WTC11 (cell line): ENCODE measurements around the gene MARCHF7.

ENCODE experiments used
- AFF4 ChIP-seq: sonication (generic); formaldehyde crosslinking; IDR thresholded peaks from 2 replicates; pipeline ENCODE4 v1.8.1; 2023; ENCODE audit warnings: mild to moderate bottlenecking, missing genetic modification reagents, borderline replicate concordance
- CTCF ChIP-seq: fragments of 200-600 bp; IDR thresholded peaks from 2 replicates; pipeline ENCODE4 v1.8.0; 2022; ENCODE audit warnings: antibody characterized with exemption
- MAX ChIP-seq: sonication (generic); formaldehyde crosslinking; IDR thresholded peaks from 2 replicates; pipeline ENCODE4 v1.8.0; 2022; ENCODE audit warnings: mild to moderate bottlenecking, missing genetic modification reagents
- ZNF232 ChIP-seq: sonication (generic); formaldehyde crosslinking; IDR thresholded peaks from 2 replicates; pipeline ENCODE4 v1.8.0; 2022; ENCODE audit warnings: mild to moderate bottlenecking, missing genetic modification reagents

- TF ChIP-seq CTCF (no peak), ZNF232 (CRISPR knock-in tag) (no peak), AFF4 (CRISPR knock-in tag) (no peak), MAX (CRISPR knock-in tag) (no peak)
These were observed 1.4 kb downstream of the MARCHF7 start for GRCh38 chr2:159713631-159714246.
